ENCODE measurements around the gene MARF1.
"Not testable (repeated sequence)": the region's sequence is repeated elsewhere in the genome, so short reads cannot be mapped to it uniquely, and the experiment has no call there.

Gene MARF1

GRCh38 chr16:15621456-15621855, 21.5 kb downstream of the MARF1 start:
- FAIRE-seq = no peak

- FAIRE-seq = no peak
Observed at GRCh38 chr16:15620611-15621195, 22.3 kb downstream of the MARF1 start.

GRCh38 chr16:15618392-15618791, 24.6 kb downstream of the MARF1 start:
- FAIRE-seq = no peak

- no peak for FAIRE-seq
Observed at GRCh38 chr16:15617901-15618300, 25.1 kb downstream of the MARF1 start.

- FAIRE-seq = no peak
Observed at GRCh38 chr16:15616475-15617165, 26.3 kb downstream of the MARF1 start.

GRCh38 chr16:15616012-15616411, 26.9 kb downstream of the MARF1 start:
- FAIRE-seq = no peak

GRCh38 chr16:15613676-15614075, 29.3 kb downstream of the MARF1 start:
- no peak for FAIRE-seq

GRCh38 chr16:15611610-15612009, 31.3 kb downstream of the MARF1 start:
- FAIRE-seq = no peak

GRCh38 chr16:15610369-15610871, 32.5 kb downstream of the MARF1 start:
- FAIRE-seq = no peak

GRCh38 chr16:15609286-15609649, 33.7 kb downstream of the MARF1 start:
- no peak for FAIRE-seq

GRCh38 chr16:15608398-15609285, 34.3 kb downstream of the MARF1 start:
- no peak for FAIRE-seq

- FAIRE-seq = no peak
Observed at GRCh38 chr16:15607700-15608396, 35.1 kb downstream of the MARF1 start.

GRCh38 chr16:15607221-15607699, 35.7 kb downstream of the MARF1 start:
- not testable (repeated sequence) for FAIRE-seq

GRCh38 chr16:15606518-15607220, 36.3 kb downstream of the MARF1 start:
- no peak for FAIRE-seq

- no peak for FAIRE-seq
Observed at GRCh38 chr16:15605839-15606517, 37.0 kb downstream of the MARF1 start.

GRCh38 chr16:15604460-15605440, 38.2 kb downstream of the MARF1 start:
- FAIRE-seq = no peak

- FAIRE-seq = no peak
Observed at GRCh38 chr16:15602285-15603044, 40.5 kb downstream of the MARF1 start.

GRCh38 chr16:15601212-15601879, 41.6 kb downstream of the MARF1 start:
- FAIRE-seq = no peak
